ENCODE measurements around the gene TTC39B. TPM values are rescaled to one million over a fixed set of nuclear protein-coding genes. Genes with fewer than 3 reads are reported as not detected.
A peak's percentile ranks its signal among the peaks of the same experiment; 100 is the strongest.

TTC39B gene
- total RNA-seq (ENCODE audit: unreplicated experiment), result 3.1 TPM
- long read RNA-seq, full-length matches to known transcripts, result 1 of 1 reads
- long read RNA-seq, partial matches to known transcripts, result 0 of 1 reads
- long read RNA-seq, other reads (novel, unspliced or antisense), result 0 of 1 reads

DNA sequence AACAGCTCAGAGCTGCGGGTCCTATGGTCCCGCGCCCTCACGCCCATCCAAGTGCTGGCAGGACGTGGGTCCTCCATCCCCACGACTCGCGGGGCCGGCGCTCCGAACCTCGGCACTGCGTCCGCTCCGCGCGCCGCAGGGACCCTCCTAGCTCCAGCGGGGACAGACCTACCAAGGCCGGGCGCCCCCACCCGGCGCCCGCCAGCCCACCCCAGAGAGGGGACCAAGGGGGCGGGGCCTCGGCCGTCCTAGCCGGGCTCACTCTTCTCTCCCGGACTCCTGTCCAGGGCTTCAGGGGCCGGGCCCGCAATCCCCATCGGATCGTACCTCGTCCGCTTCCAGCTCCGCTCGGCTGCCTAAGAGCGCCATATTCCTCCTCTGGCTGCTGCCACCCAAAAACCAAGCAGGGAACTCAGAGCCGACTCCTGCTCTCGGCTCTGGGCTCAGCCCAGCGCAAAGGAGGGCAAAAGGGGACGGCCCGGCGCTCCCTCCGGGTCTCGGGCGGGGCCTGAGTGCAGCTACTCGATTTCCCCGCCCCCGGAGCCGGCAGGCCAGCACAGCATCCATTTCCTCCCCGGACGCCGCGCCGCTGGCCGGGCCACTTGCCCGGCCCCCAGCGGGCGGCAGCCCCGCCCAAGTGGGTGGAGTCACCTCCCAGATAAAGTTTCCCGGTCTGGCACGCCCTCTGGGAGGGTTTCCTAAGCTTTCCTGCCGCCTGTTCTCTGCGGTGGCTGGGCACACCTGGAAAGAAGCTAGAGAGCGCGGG, at the start of gene TTC39B:
TSS of gene TTC39B (minus strand) at position 460 of the 766 bp plus-strand sequence. CDS start at position 369, 91 bp downstream.
- Mint-ChIP-seq H3K27ac (ENCODE audit: unreplicated experiment) (peak within 1 kb of the TSS; percentile 22), H3K27me3 (ENCODE audit: unreplicated experiment) (peaks cover 1% of the 10 kb centered on the region), H3K4me3 (ENCODE audit: unreplicated experiment) (peak within 1 kb of the TSS; percentile 91), H3K4me1 (ENCODE audit: low read depth, unreplicated experiment) (no peaks in the 10 kb centered on the region), H3K9me3 (ENCODE audit: unreplicated experiment) (peaks cover 3% of the 10 kb centered on the region), H3K36me3 (ENCODE audit: unreplicated experiment) (no peaks in the 10 kb centered on the region)
- DNase-seq, result peak; percentile 92
- TF ChIP-seq, protein P1, sequence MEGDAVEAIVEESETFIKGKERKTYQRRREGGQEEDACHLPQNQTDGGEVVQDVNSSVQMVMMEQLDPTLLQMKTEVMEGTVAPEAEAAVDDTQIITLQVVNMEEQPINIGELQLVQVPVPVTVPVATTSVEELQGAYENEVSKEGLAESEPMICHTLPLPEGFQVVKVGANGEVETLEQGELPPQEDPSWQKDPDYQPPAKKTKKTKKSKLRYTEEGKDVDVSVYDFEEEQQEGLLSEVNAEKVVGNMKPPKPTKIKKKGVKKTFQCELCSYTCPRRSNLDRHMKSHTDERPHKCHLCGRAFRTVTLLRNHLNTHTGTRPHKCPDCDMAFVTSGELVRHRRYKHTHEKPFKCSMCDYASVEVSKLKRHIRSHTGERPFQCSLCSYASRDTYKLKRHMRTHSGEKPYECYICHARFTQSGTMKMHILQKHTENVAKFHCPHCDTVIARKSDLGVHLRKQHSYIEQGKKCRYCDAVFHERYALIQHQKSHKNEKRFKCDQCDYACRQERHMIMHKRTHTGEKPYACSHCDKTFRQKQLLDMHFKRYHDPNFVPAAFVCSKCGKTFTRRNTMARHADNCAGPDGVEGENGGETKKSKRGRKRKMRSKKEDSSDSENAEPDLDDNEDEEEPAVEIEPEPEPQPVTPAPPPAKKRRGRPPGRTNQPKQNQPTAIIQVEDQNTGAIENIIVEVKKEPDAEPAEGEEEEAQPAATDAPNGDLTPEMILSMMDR (IDR thresholded peaks at IDR 0.05; ENCODE audit: partially characterized antibody, unreplicated experiment), result no peak

DNA sequence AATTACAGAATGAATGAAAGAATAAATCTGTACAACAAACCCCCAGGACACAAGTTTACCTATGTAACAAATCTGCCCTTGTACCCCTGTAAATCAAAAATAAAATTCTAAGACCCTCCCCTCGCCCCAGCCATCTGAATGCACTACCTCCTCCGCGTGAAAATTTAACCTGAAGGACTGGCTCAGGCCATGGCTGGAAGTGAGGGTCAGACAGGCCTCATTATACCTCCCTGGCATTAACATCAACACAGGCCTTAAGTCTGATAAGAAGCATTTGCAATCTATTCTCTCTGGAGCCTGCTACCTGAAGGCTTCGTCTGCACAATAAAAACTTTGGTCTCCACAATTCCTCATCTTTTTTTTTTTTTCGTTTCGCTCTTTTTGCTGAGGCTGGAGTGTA, 48.7 kb upstream of the TTC39B start:
- H3K27me3 Mint-ChIP-seq (ENCODE audit: unreplicated experiment), result no peaks in the 10 kb centered on the region
- no peaks in the 10 kb centered on the region for H3K4me1 Mint-ChIP-seq (ENCODE audit: low read depth, unreplicated experiment)
- no peak for DNase-seq
- no peaks in the 10 kb centered on the region for H3K36me3 Mint-ChIP-seq (ENCODE audit: unreplicated experiment)
- no peak overlapping the region for H3K4me3 Mint-ChIP-seq (ENCODE audit: unreplicated experiment)
- no peak overlapping the region for H3K27ac Mint-ChIP-seq (ENCODE audit: unreplicated experiment)
- TF ChIP-seq, protein P1 (IDR thresholded peaks at IDR 0.05; ENCODE audit: partially characterized antibody, unreplicated experiment), result no peak
- H3K9me3 Mint-ChIP-seq (ENCODE audit: unreplicated experiment), result no peaks in the 10 kb centered on the region

DNA sequence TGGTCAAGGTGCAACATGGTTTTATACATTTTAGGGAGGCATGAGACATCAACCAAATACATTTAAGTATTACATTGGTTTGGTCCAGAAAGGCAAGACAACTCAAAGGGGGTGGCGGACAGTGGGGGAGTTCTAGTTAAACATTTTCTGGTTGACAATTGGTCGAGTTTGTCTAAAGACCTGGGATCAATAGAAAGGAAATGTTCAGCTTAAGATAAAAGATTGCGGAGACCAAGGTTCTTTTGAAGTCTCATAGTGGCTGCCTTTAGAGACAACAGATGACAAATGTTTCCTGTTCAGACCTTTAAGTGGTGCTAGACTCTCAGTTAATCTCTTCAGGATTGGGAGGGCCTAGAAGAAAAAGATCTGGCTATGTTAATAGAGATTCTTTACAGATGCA, 47.7 kb upstream of the TTC39B start:
- no peak overlapping the region for H3K4me3 Mint-ChIP-seq (ENCODE audit: unreplicated experiment)
- H3K36me3 Mint-ChIP-seq (ENCODE audit: unreplicated experiment), result no peaks in the 10 kb centered on the region
- no peak for DNase-seq
- H3K9me3 Mint-ChIP-seq (ENCODE audit: unreplicated experiment), result no peaks in the 10 kb centered on the region
- no peaks in the 10 kb centered on the region for H3K4me1 Mint-ChIP-seq (ENCODE audit: low read depth, unreplicated experiment)
- TF ChIP-seq, protein P1 (IDR thresholded peaks at IDR 0.05; ENCODE audit: partially characterized antibody, unreplicated experiment), result no peak
- H3K27ac Mint-ChIP-seq (ENCODE audit: unreplicated experiment), result no peak overlapping the region
- no peaks in the 10 kb centered on the region for H3K27me3 Mint-ChIP-seq (ENCODE audit: unreplicated experiment)

DNA sequence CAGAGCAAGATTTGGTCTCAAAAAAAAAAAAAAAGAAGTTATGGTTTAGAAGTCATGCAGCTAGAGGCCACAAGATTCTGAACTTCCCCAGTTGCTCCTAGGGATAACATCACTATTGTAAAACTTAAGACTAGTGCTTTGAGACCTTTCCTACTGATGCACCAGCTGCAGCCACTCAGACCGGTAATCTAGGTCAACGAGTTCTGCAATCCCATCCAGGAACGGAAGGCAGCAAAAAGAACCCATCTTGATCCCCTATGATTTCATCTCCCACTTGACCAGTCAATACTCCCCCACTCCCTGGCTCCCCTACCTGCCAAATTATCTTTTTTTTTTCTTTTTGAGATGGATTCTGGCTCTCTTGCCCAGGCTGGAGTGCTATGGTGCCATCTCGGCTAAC, 46.9 kb upstream of the TTC39B start:
- Mint-ChIP-seq H3K4me1 (ENCODE audit: low read depth, unreplicated experiment) (no peaks in the 10 kb centered on the region), H3K27ac (ENCODE audit: unreplicated experiment) (no peak overlapping the region), H3K27me3 (ENCODE audit: unreplicated experiment) (no peaks in the 10 kb centered on the region), H3K4me3 (ENCODE audit: unreplicated experiment) (no peak overlapping the region), H3K9me3 (ENCODE audit: unreplicated experiment) (no peaks in the 10 kb centered on the region), H3K36me3 (ENCODE audit: unreplicated experiment) (no peaks in the 10 kb centered on the region)
- TF ChIP-seq, protein P1 (IDR thresholded peaks at IDR 0.05; ENCODE audit: partially characterized antibody, unreplicated experiment), result no peak
- no peak for DNase-seq

DNA sequence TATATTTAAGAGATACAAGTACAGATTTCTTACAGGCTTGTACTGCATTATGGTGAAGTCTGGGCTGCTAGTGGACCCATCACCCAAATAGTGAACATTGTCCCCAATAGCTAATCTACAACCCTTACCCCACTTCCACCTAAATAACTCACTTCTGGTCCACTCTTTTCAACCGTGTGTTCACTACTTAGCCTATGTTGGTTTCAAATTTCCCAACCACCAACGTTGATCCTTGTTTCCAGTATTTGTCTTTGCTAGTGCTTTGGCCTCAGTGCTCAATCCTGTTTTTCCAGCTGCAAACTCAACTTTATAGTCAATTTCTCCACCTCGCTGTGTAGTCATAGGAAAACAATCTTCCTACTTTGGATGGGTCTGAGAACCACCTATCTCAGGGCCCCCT, 45.3 kb upstream of the TTC39B start:
- no peak overlapping the region for H3K27ac Mint-ChIP-seq (ENCODE audit: unreplicated experiment)
- H3K36me3 Mint-ChIP-seq (ENCODE audit: unreplicated experiment), result no peaks in the 10 kb centered on the region
- no peak for DNase-seq
- H3K9me3 Mint-ChIP-seq (ENCODE audit: unreplicated experiment), result no peaks in the 10 kb centered on the region
- H3K4me3 Mint-ChIP-seq (ENCODE audit: unreplicated experiment), result no peak overlapping the region
- TF ChIP-seq, protein P1 (IDR thresholded peaks at IDR 0.05; ENCODE audit: partially characterized antibody, unreplicated experiment), result no peak
- H3K27me3 Mint-ChIP-seq (ENCODE audit: unreplicated experiment), result no peaks in the 10 kb centered on the region
- H3K4me1 Mint-ChIP-seq (ENCODE audit: low read depth, unreplicated experiment), result no peaks in the 10 kb centered on the region

Measured in glutamatergic neuron (in vitro differentiated cells).